ENCODE data around the gene GIMD1. TPM values are rescaled to one million over a fixed set of nuclear protein-coding genes. Genes with fewer than 3 reads are reported as not detected.

Gene GIMD1
- total RNA-seq, 2 donors from 2014 or later, result not detected

DNA sequence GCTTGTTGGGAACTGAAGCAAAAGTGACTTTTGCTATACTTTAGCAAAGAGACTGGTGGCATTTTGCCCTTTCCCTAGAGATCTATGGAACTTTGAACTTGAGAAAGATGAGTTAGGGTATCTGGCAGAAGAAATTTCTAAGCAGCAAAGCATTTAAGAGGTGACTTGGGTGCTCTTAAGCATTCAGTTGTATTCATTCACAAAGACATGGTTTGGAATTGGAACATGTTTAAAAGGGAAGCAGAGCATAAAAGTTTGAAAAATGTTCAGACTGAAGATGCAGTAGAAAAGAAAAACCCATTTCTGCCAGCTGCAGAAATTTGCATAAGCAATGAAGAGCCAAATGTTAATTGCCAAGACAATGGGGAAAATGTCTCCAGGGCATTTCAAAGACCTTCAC, 30.7 kb downstream of the GIMD1 start:
- H3K4me1 Mint-ChIP-seq, result no peaks in the 10 kb centered on the region
- Histone ChIP-seq H3K9ac (ENCODE audit: extremely low read depth, low read length, poor library complexity, severe bottlenecking) (no peak overlapping the region), H3K36me3 (ENCODE audit: control insufficient read depth, insufficient read depth, low read length) (peaks cover 63% of the 10 kb centered on the region), H3K4me3 (ENCODE audit: low read length) (no peak overlapping the region), H3K4me1 (ENCODE audit: control insufficient read depth, insufficient read depth, low read length) (no peaks in the 10 kb centered on the region), H3K9me3 (ENCODE audit: control insufficient read depth, low read length) (peaks cover 8% of the 10 kb centered on the region), H3K27me3 (ENCODE audit: control insufficient read depth, insufficient read depth, low read length, poor library complexity, severe bottlenecking) (no peaks in the 10 kb centered on the region), H3K27ac (ENCODE audit: low read depth, low read length) (no peak overlapping the region)
- H3K9me3 Mint-ChIP-seq, result peaks cover 13% of the 10 kb centered on the region
- H3K27ac Mint-ChIP-seq, result no peak overlapping the region
- H3K27me3 Mint-ChIP-seq (ENCODE audit: insufficient read depth), result no peaks in the 10 kb centered on the region
- DNase-seq, result no peak
- TF ChIP-seq, protein P1, sequence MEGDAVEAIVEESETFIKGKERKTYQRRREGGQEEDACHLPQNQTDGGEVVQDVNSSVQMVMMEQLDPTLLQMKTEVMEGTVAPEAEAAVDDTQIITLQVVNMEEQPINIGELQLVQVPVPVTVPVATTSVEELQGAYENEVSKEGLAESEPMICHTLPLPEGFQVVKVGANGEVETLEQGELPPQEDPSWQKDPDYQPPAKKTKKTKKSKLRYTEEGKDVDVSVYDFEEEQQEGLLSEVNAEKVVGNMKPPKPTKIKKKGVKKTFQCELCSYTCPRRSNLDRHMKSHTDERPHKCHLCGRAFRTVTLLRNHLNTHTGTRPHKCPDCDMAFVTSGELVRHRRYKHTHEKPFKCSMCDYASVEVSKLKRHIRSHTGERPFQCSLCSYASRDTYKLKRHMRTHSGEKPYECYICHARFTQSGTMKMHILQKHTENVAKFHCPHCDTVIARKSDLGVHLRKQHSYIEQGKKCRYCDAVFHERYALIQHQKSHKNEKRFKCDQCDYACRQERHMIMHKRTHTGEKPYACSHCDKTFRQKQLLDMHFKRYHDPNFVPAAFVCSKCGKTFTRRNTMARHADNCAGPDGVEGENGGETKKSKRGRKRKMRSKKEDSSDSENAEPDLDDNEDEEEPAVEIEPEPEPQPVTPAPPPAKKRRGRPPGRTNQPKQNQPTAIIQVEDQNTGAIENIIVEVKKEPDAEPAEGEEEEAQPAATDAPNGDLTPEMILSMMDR (conservative IDR thresholded peaks at IDR 0.05), result no peak
- H3K4me3 Mint-ChIP-seq, result no peak overlapping the region
- H3K36me3 Mint-ChIP-seq (ENCODE audit: low read depth), result peaks cover 67% of the 10 kb centered on the region

DNA sequence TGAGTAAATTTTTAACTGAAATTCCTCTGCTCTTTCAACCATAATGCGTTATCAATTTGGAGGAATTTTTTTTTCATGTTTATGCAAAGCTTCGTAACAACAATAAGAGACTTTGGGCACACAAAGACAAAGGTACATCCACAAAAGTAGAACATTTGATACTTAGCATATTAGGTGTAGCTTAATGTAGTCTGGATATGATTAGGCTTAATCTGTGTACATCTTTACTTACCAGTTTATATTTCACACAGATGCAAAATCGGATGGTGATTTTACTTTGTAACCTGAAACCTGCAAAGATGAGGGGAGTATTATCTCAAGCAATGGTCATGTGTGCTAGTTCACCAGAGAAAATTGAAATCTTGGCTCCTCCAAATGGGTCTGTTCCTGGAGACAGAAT, 32.0 kb downstream of the GIMD1 start:
- WGBS, 2 experiments (ENCODE audit: insufficient coverage in 1 of 2, insufficient read length in 1 of 2), result 88% methylated on average over 3 of the region's 3 CpGs; no CpG with 5 or more reads in 1 of the 2 experiments
- peaks cover 8% of the 10 kb centered on the region for H3K9me3 ChIP-seq (ENCODE audit: control insufficient read depth, low read length)
- peaks cover 72% of the 10 kb centered on the region for H3K36me3 Mint-ChIP-seq (ENCODE audit: low read depth)
- no peak overlapping the region for H3K27ac Mint-ChIP-seq
- no peak overlapping the region for H3K4me3 ChIP-seq (ENCODE audit: low read length)
- no peak overlapping the region for H3K27ac ChIP-seq (ENCODE audit: low read depth, low read length)
- no peaks in the 10 kb centered on the region for H3K27me3 Mint-ChIP-seq (ENCODE audit: insufficient read depth)
- H3K9me3 Mint-ChIP-seq, result peaks cover 13% of the 10 kb centered on the region
- no peaks in the 10 kb centered on the region for H3K4me1 Mint-ChIP-seq
- H3K4me3 Mint-ChIP-seq, result no peak overlapping the region
- peaks cover 70% of the 10 kb centered on the region for H3K36me3 ChIP-seq (ENCODE audit: control insufficient read depth, insufficient read depth, low read length)
- TF ChIP-seq, protein P1 (conservative IDR thresholded peaks at IDR 0.05), result no peak
- H3K4me1 ChIP-seq (ENCODE audit: control insufficient read depth, insufficient read depth, low read length), result no peaks in the 10 kb centered on the region
- no peak overlapping the region for H3K9ac ChIP-seq (ENCODE audit: extremely low read depth, low read length, poor library complexity, severe bottlenecking)
- no peak for DNase-seq
- H3K27me3 ChIP-seq (ENCODE audit: control insufficient read depth, insufficient read depth, low read length, poor library complexity, severe bottlenecking), result no peaks in the 10 kb centered on the region

DNA sequence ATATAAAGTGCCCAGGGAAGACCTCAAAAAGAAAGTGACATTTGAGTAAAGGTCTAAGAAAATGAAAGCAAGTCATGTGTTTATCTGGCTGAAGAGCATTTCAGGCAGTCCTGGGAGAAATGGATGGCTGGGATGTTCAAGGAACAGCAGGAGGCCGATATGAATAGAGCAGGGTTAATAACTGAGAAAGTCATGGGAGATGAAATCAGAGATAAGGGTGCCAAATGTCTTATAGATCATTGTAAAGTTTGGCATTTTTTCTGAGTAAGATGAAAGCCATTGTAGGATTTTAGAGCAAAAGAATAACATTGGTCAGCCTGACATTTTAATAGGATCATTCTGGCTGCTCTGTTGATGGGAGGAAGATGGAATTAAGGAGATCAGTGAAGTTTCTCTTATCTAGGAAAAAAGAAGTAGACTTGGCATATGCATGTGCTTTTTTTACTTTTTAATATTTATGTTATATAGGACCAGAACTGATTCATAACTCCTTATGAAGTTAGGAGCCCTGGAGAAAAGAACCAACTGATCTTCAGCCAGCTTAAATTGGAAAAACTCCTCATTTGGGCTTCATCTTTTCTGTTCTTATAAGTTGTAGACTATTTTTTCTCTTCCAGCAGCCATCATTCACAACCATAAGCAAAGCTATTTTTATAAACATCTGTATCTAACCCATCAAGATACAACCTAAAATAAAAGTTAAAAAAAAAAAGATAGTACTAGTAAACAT, 33.7 kb downstream of the GIMD1 start:
- H3K4me3 Mint-ChIP-seq, result no peak overlapping the region

More for the DNA sequence above, 33.7 kb downstream of the GIMD1 start:
- Histone ChIP-seq H3K9ac (ENCODE audit: extremely low read depth, low read length, poor library complexity, severe bottlenecking) (no peak overlapping the region), H3K27ac (ENCODE audit: low read depth, low read length) (no peak overlapping the region), H3K9me3 (ENCODE audit: control insufficient read depth, low read length) (peaks cover 8% of the 10 kb centered on the region), H3K4me1 (ENCODE audit: control insufficient read depth, insufficient read depth, low read length) (no peaks in the 10 kb centered on the region), H3K36me3 (ENCODE audit: control insufficient read depth, insufficient read depth, low read length) (peaks cover 76% of the 10 kb centered on the region), H3K4me3 (ENCODE audit: low read length) (no peak overlapping the region), H3K27me3 (ENCODE audit: control insufficient read depth, insufficient read depth, low read length, poor library complexity, severe bottlenecking) (no peaks in the 10 kb centered on the region)
- H3K27ac Mint-ChIP-seq, result no peak overlapping the region
- DNase-seq, result no peak
- no peaks in the 10 kb centered on the region for H3K4me1 Mint-ChIP-seq
- WGBS, 2 experiments (ENCODE audit: insufficient coverage in 1 of 2, insufficient read length in 1 of 2), result 96 to 100% methylated on average over 1 of the region's 1 CpG
- H3K36me3 Mint-ChIP-seq (ENCODE audit: low read depth), result peaks cover 70% of the 10 kb centered on the region
- H3K9me3 Mint-ChIP-seq, result peaks cover 13% of the 10 kb centered on the region
- TF ChIP-seq, protein P1 (conservative IDR thresholded peaks at IDR 0.05), result no peak
- H3K27me3 Mint-ChIP-seq (ENCODE audit: insufficient read depth), result no peaks in the 10 kb centered on the region

Measured in endodermal cell (in vitro differentiated cells).